MCF 10A (cell line): ENCODE data around the gene TMEM151A. TPM values are rescaled to one million over a fixed set of nuclear protein-coding genes. Genes with fewer than 3 reads are reported as not detected.

ENCODE experiments used
- BruUV-seq: library from RNA; stranded (reverse); fragments of 400-500 nt; replicated peaks from 2 replicates; lab custom pipeline; 2021; lab: Mats Ljungman, UMichigan
- CTCF ChIA-PET: fragments of 300-600 bp; sonication (Branson Sonifier 250); formaldehyde crosslinking; extraction: SDS; loops from one replicate; lab custom pipeline; 2021; ENCODE audit warnings: antibody characterized with exemption, inconsistent platforms; lab: Yijun Ruan, JAX
- POLR2A ChIA-PET: fragments of 300-600, 350-650 bp; sonication (Branson Sonifier 250); formaldehyde crosslinking; extraction: SDS; loops from one replicate; lab custom pipeline; 2020; ENCODE audit warnings: antibody characterized with exemption, inconsistent platforms; lab: Yijun Ruan, JAX
- DNase-seq: peaks from one replicate; pipeline ENCODE4 v3.0.0-alpha.2; 2018; ENCODE audit not compliant: unreplicated experiment
- H3K27ac Mint-ChIP-seq: one replicate; pipeline ENCODE4 v1.8.0; 2022; ENCODE audit warnings: mild to moderate bottlenecking, low read depth, mixed read lengths; ENCODE audit not compliant: unreplicated experiment
- H3K27me3 Mint-ChIP-seq: one replicate; pipeline ENCODE4 v1.8.0; 2022; ENCODE audit warnings: mixed read lengths; ENCODE audit not compliant: insufficient read depth, unreplicated experiment
- H3K36me3 Mint-ChIP-seq: one replicate; pipeline ENCODE4 v1.8.0; 2022; ENCODE audit warnings: mild to moderate bottlenecking, moderate library complexity, mixed read lengths; ENCODE audit not compliant: insufficient read depth, unreplicated experiment
- H3K4me1 Mint-ChIP-seq: one replicate; pipeline ENCODE4 v1.8.0; 2022; ENCODE audit warnings: mixed read lengths; ENCODE audit not compliant: insufficient read depth, unreplicated experiment
- H3K4me3 Mint-ChIP-seq: one replicate; pipeline ENCODE4 v1.8.0; 2022; ENCODE audit warnings: mild to moderate bottlenecking, moderate library complexity, mixed read lengths; ENCODE audit not compliant: unreplicated experiment
- H3K9me3 Mint-ChIP-seq: one replicate; pipeline ENCODE4 v1.8.0; 2022; ENCODE audit warnings: mixed read lengths; ENCODE audit not compliant: unreplicated experiment
- CTCF ChIP-seq: fragments of 200-600 bp; IDR thresholded peaks from one replicate; pipeline ENCODE4 v1.8.0; 2022; ENCODE audit warnings: antibody characterized with exemption, mild to moderate bottlenecking; ENCODE audit not compliant: unreplicated experiment
- intact Hi-C: fragments of 100-400 bp; cut with micrococcal nuclease; formaldehyde crosslinking; loops from 2 replicates; pipeline ENCODE4 v1.14.1; 2022
- total RNA-seq: library from RNA; stranded (reverse); gene quantifications from 2 replicates; pipeline ENCODE4 v1.2.3, GENCODE V29; 2022

TMEM151A gene
- total RNA-seq, 1 experiment from 2014 or later: not detected

- H3K4me1 Mint-ChIP-seq: no peaks in the 10 kb centered on the region
- intact Hi-C loops: loop anchor here (1.0 kb wide), 1 partner anchor 60 kb away; no protein-coding TSS in a partner anchor
- POLR2A ChIA-PET: interaction anchor here (0.9 to 1.8 kb wide), 11 partner anchors 9 to 63 kb away, joined by 3 to 7 read pairs (median 3); partner anchors contain the start of genes BRMS1, RAB1B and TMEM151A
- H3K9me3 Mint-ChIP-seq: no peaks in the 10 kb centered on the region
- CTCF ChIA-PET: interaction anchor here (0.8 to 3.3 kb wide), 9 partner anchors 8 to 64 kb away, joined by 3 to 24 read pairs (median 6); partner anchors contain the start of genes RAB1B and RIN1
- no peak for DNase-seq
- H3K4me3 Mint-ChIP-seq: no peak overlapping the region
- no peak for TF ChIP-seq CTCF
- H3K36me3 Mint-ChIP-seq: peaks cover 13% of the 10 kb centered on the region
- no peak overlapping the region for H3K27ac Mint-ChIP-seq
- peaks cover 10% of the 10 kb centered on the region for H3K27me3 Mint-ChIP-seq
- no TSS peak for BruUV-seq
Observed at GRCh38 chr11:66281776-66282467, 9.8 kb upstream of the TMEM151A start.

- H3K4me1 Mint-ChIP-seq: no peaks in the 10 kb centered on the region
- no TSS peak for BruUV-seq
- ChIA-PET CTCF (interaction anchor here (0.6 to 3.3 kb wide), 12 partner anchors 9 to 547 kb away, joined by 3 to 24 read pairs (median 4); partner anchors contain the start of genes RAB1B and RIN1), POLR2A (interaction anchor here (0.9 to 1.5 kb wide), 8 partner anchors 13 to 62 kb away, joined by 3 to 7 read pairs (median 3); partner anchors contain the start of genes BRMS1 and RAB1B)
- H3K27ac Mint-ChIP-seq: no peak overlapping the region
- TF ChIP-seq CTCF: peak; percentile 94
- peaks cover 10% of the 10 kb centered on the region for H3K27me3 Mint-ChIP-seq
- peaks cover 6% of the 10 kb centered on the region for H3K36me3 Mint-ChIP-seq
- H3K4me3 Mint-ChIP-seq: no peak overlapping the region
- no peaks in the 10 kb centered on the region for H3K9me3 Mint-ChIP-seq
- intact Hi-C loops: loop anchor here (1.0 kb wide), 1 partner anchor 60 kb away; no protein-coding TSS in a partner anchor
- peak; percentile 89 for DNase-seq
Observed at GRCh38 chr11:66282468-66283455, 8.9 kb upstream of the TMEM151A start.

GRCh38 chr11:66283461-66284105 is 8.1 kb upstream of the TMEM151A start:
- no peak for TF ChIP-seq CTCF
- H3K36me3 Mint-ChIP-seq: peaks cover 6% of the 10 kb centered on the region
- peaks cover 10% of the 10 kb centered on the region for H3K27me3 Mint-ChIP-seq
- no peak overlapping the region for H3K4me3 Mint-ChIP-seq
- ChIA-PET CTCF (interaction anchor here (0.7 to 3.3 kb wide), 5 partner anchors 15 to 88 kb away, joined by 3 to 24 read pairs (median 4); partner anchors contain the start of genes RAB1B, RIN1 and SLC29A2), POLR2A (interaction anchor here (0.9 to 1.4 kb wide), 2 partner anchors 16 to 26 kb away, joined by 3 to 7 read pairs; partner anchors contain the start of gene RAB1B)
- no peaks in the 10 kb centered on the region for H3K9me3 Mint-ChIP-seq
- no peaks in the 10 kb centered on the region for H3K4me1 Mint-ChIP-seq
- intact Hi-C loops: no loop called here
- BruUV-seq: no TSS peak
- DNase-seq: no peak
- H3K27ac Mint-ChIP-seq: no peak overlapping the region
